Astrocyte (in vitro differentiated cells and primary cell): ENCODE data around the gene PI4KA.

Experiments
- EZH2 ChIP-seq: IDR thresholded peaks from 2 replicates; pipeline ENCODE4 v1.6.1; 2012; ENCODE audit warnings: mild to moderate bottlenecking, low read length, inconsistent platforms; ENCODE audit not compliant: insufficient read depth
- TF ChIP-seq, protein P1 (sequence below): IDR thresholded peaks from 2 replicates; pipeline ENCODE4 v1.5.1; 2011; ENCODE audit warnings: low read depth, mild to moderate bottlenecking, inconsistent platforms, low read length, moderate library complexity; ENCODE audit not compliant: insufficient read depth

DNA sequence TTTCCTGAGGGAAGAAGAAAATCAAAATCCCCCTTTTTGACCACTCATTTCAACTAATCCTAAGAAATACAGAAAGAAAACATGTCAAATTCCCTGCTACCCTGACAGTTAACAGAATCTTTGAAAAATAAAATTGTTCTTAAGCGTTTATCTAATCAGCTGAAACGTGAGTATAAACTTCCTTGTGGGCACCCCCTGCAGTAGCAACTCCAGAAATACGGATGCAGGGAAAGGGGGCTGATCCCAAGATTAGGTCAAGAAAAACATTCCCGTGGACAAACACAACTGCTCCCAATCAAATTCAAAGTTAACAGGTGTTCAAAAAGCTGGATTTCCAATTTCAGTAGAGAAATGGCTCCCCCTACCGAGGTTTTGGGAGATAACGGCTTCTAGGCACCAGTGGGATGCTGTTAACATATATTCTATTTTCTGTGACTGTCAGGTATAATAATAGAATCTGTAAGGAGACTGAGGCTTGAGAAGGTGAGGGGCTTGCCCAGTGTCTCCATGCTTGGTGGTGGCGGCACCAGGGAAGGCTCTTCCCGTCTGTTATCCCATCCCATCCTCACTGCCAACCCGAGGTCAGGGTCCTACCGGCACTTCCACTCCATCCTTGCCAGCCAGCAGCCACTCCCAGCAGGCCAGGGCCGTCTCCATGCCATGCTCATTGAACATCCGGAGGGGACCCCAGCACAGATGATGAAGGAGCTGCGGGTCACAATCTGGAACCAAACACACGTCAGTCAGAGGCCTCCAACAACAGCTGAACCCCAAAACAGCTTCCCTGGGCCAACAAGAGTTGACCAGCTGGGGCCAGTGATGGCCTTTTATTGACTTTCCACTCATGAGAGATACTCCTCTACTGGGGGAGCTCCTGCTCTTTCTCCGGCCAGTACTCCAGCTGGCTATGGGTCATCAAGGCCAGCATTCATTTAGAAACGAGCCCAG, 116.7 kb downstream of the PI4KA start:
- TF ChIP-seq EZH2: no peak
- TF ChIP-seq, protein P1, sequence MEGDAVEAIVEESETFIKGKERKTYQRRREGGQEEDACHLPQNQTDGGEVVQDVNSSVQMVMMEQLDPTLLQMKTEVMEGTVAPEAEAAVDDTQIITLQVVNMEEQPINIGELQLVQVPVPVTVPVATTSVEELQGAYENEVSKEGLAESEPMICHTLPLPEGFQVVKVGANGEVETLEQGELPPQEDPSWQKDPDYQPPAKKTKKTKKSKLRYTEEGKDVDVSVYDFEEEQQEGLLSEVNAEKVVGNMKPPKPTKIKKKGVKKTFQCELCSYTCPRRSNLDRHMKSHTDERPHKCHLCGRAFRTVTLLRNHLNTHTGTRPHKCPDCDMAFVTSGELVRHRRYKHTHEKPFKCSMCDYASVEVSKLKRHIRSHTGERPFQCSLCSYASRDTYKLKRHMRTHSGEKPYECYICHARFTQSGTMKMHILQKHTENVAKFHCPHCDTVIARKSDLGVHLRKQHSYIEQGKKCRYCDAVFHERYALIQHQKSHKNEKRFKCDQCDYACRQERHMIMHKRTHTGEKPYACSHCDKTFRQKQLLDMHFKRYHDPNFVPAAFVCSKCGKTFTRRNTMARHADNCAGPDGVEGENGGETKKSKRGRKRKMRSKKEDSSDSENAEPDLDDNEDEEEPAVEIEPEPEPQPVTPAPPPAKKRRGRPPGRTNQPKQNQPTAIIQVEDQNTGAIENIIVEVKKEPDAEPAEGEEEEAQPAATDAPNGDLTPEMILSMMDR: peak; percentile 71
